HepG2 (cell line): ENCODE results near the gene MRPS10. TPM values are rescaled to one million over a fixed set of nuclear protein-coding genes. Genes with fewer than 3 reads are reported as not detected.

Experiments used
- AHR ChIP-seq: IDR thresholded peaks from 2 replicates; pipeline ENCODE4 v1.6.1; 2018; ENCODE audit warnings: missing genetic modification reagents, missing compliant biosample characterization
- ARNT2 ChIP-seq: sonication (generic); formaldehyde crosslinking; IDR thresholded peaks from 2 replicates; pipeline ENCODE4 v1.8.0; 2022; ENCODE audit warnings: mild to moderate bottlenecking, low read depth, missing genetic modification reagents, moderate library complexity
- BATF2 ChIP-seq: sonication (generic); formaldehyde crosslinking; IDR thresholded peaks from 2 replicates; pipeline ENCODE4 v1.8.0; 2022; ENCODE audit warnings: mild to moderate bottlenecking, missing genetic modification reagents, moderate library complexity
- CHCHD3 ChIP-seq: sonication (generic); formaldehyde crosslinking; IDR thresholded peaks from 2 replicates; pipeline ENCODE4 v1.8.0; 2022; ENCODE audit warnings: mild to moderate bottlenecking, missing genetic modification reagents, moderate library complexity
- GABPB1 ChIP-seq: IDR thresholded peaks from 2 replicates; pipeline ENCODE4 v1.6.1; 2016; ENCODE audit warnings: mild to moderate bottlenecking, missing genetic modification reagents, moderate library complexity, missing compliant biosample characterization
- GATAD2A ChIP-seq: IDR thresholded peaks from 2 replicates; pipeline ENCODE4 v1.6.1; 2016
- HCFC1 ChIP-seq: fragments of 150-350 bp; IDR thresholded peaks from 2 replicates; pipeline ENCODE4 v1.6.1; 2014; ENCODE audit warnings: low read depth, low read length
- HDAC1 ChIP-seq: sonication (generic); formaldehyde crosslinking; IDR thresholded peaks from 2 replicates; pipeline ENCODE4 v1.5.1; 2020; ENCODE audit warnings: mild to moderate bottlenecking, missing genetic modification reagents
- PRPF4 ChIP-seq: fragments of 200-400 bp; formaldehyde crosslinking; IDR thresholded peaks from 2 replicates; pipeline ENCODE4 v1.6.1; 2016; ENCODE audit warnings: low read length, low read depth; ENCODE audit not compliant: poor library complexity, severe bottlenecking
- RBAK ChIP-seq: sonication (generic); formaldehyde crosslinking; IDR thresholded peaks from 2 replicates; pipeline ENCODE4 v1.5.1; 2020; ENCODE audit warnings: mild to moderate bottlenecking, missing genetic modification reagents
- SKI ChIP-seq: fragments of 450-650 bp; IDR thresholded peaks from one replicate; pipeline ENCODE4 v1.6.1; 2018; ENCODE audit warnings: mild to moderate bottlenecking; ENCODE audit not compliant: partially characterized antibody
- SMAD1 ChIP-seq: sonication (generic); formaldehyde crosslinking; IDR thresholded peaks from 2 replicates; pipeline ENCODE4 v1.4.0; 2020; ENCODE audit warnings: missing genetic modification reagents, low read depth, mild to moderate bottlenecking, borderline replicate concordance
- SRSF9 ChIP-seq: fragments of 200-400 bp; formaldehyde crosslinking; IDR thresholded peaks from 2 replicates; pipeline ENCODE4 v1.6.1; 2018; ENCODE audit warnings: borderline replicate concordance, mild to moderate bottlenecking, low read depth, low read length; ENCODE audit not compliant: insufficient read depth, poor library complexity, severe bottlenecking
- TARDBP ChIP-seq: sonication (generic); formaldehyde crosslinking; IDR thresholded peaks from 2 replicates; pipeline ENCODE4 v1.8.0; 2022; ENCODE audit warnings: mild to moderate bottlenecking, missing genetic modification reagents
- TCF7 ChIP-seq: sonication (generic); IDR thresholded peaks from 2 replicates; pipeline ENCODE4 v1.6.1; 2016; ENCODE audit warnings: antibody characterized with exemption, low read depth
- TOPORS ChIP-seq: sonication (generic); formaldehyde crosslinking; IDR thresholded peaks from 2 replicates; pipeline ENCODE4 v1.8.0; 2023; ENCODE audit warnings: mild to moderate bottlenecking, missing genetic modification reagents
- ZFP36 ChIP-seq: fragments of 150-350 bp; IDR thresholded peaks from 2 replicates; pipeline ENCODE4 v1.6.1; 2018; ENCODE audit warnings: borderline replicate concordance, low read length, low read depth; ENCODE audit not compliant: partially characterized antibody
- ZKSCAN5 ChIP-seq: sonication (generic); formaldehyde crosslinking; IDR thresholded peaks from 2 replicates; pipeline ENCODE4 v1.5.1; 2020; ENCODE audit warnings: mild to moderate bottlenecking, missing genetic modification reagents
- ZNF124 ChIP-seq: sonication (generic); formaldehyde crosslinking; IDR thresholded peaks from 2 replicates; pipeline ENCODE4 v1.4.0; 2020; ENCODE audit warnings: missing genetic modification reagents
- ZNF224 ChIP-seq: sonication (generic); formaldehyde crosslinking; IDR thresholded peaks from 2 replicates; pipeline ENCODE4 v1.5.0; 2020; ENCODE audit warnings: mild to moderate bottlenecking, missing genetic modification reagents
- ZNF232 ChIP-seq: sonication (generic); formaldehyde crosslinking; IDR thresholded peaks from 2 replicates; pipeline ENCODE4 v1.4.0; 2020; ENCODE audit warnings: missing genetic modification reagents, borderline replicate concordance
- ZNF549 ChIP-seq: sonication (generic); formaldehyde crosslinking; IDR thresholded peaks from 2 replicates; pipeline ENCODE4 v1.5.0; 2020; ENCODE audit warnings: missing genetic modification reagents
- ZNF703 ChIP-seq: sonication (generic); formaldehyde crosslinking; IDR thresholded peaks from 2 replicates; pipeline ENCODE4 v1.5.1; 2020; ENCODE audit warnings: missing genetic modification reagents, mild to moderate bottlenecking, moderate library complexity, borderline replicate concordance
- ZNF781 ChIP-seq: sonication (generic); formaldehyde crosslinking; IDR thresholded peaks from 2 replicates; pipeline ENCODE4 v1.5.1; 2020; ENCODE audit warnings: borderline replicate concordance, mild to moderate bottlenecking, missing genetic modification reagents; ENCODE audit errors: not compliant biosample characterization
- ZNF850 ChIP-seq: sonication (generic); formaldehyde crosslinking; conservative IDR thresholded peaks from 2 replicates; pipeline ENCODE4 v1.9.0; 2021; ENCODE audit warnings: mild to moderate bottlenecking, missing genetic modification reagents
- polyA plus RNA-seq, 8 experiments: library from polyadenylated mRNA; depleted of rRNA in 3 of 8; stranded (reverse) in 7 of 8; unstranded in 1 of 8; fragments of >200 nt; fragmentation: Illumina TruSeq in 4 of 8; extraction: Trizol in 4 of 8; gene quantifications; 2 replicates each; pipeline versions ENCODE4 v1.2.1 to v1.2.3, GENCODE V29; 2011 to 2016; ENCODE audit warnings: low read depth in 4 of 8, missing spikeins in 1 of 8, mixed read lengths in 1 of 8; ENCODE audit not compliant: insufficient read depth in 1 of 8
- total RNA-seq, 5 experiments: library from RNA; depleted of rRNA; stranded (reverse); fragments of >200 nt; fragmentation: Illumina TruSeq; extraction: Trizol; gene quantifications; 2 replicates each; pipeline ENCODE4 v1.2.3, GENCODE V29; 2016; ENCODE audit warnings: low read depth in 1 of 5
- TF ChIP-seq, protein P1 (sequence below): sonication (generic); formaldehyde crosslinking; conservative IDR thresholded peaks from 2 replicates; pipeline ENCODE4 v1.8.0; 2022; ENCODE audit warnings: missing genetic modification reagents
- TF ChIP-seq, protein P2 (sequence below): sonication (generic); formaldehyde crosslinking; IDR thresholded peaks from 2 replicates; pipeline ENCODE4 v1.4.0; 2020; ENCODE audit warnings: missing genetic modification reagents

MRPS10 gene
- total and polyA plus RNA-seq, 2 of the 13 experiments (the other 11 are each of a cell fraction or from before 2014, with no cell fraction given): 31.7 to 54.6 TPM

- peak; percentile 76 for TF ChIP-seq TARDBP (CRISPR knock-in tag)
- TF ChIP-seq ZNF124 (CRISPR knock-in tag): peak; percentile 90; the same call in 1 of the 2 replicates
- 0 out of 2 replicates have a peak, but pooled peaks have one; percentile 31 for TF ChIP-seq TOPORS (CRISPR knock-in tag)
- TF ChIP-seq SMAD1: peak; percentile 71; the same call in 1 of the 2 replicates
- peak; percentile 77; the same call in 1 of the 2 replicates for TF ChIP-seq AHR (CRISPR knock-in tag)
- TF ChIP-seq PRPF4: no peak
- no peak for TF ChIP-seq ZNF781 (CRISPR knock-in tag)
- 0 out of 2 replicates have a peak, but pooled peaks have one; percentile 25 for TF ChIP-seq CHCHD3 (CRISPR knock-in tag)
- TF ChIP-seq GATAD2A (CRISPR knock-in tag): peak; percentile 78
- TF ChIP-seq, protein P1, sequence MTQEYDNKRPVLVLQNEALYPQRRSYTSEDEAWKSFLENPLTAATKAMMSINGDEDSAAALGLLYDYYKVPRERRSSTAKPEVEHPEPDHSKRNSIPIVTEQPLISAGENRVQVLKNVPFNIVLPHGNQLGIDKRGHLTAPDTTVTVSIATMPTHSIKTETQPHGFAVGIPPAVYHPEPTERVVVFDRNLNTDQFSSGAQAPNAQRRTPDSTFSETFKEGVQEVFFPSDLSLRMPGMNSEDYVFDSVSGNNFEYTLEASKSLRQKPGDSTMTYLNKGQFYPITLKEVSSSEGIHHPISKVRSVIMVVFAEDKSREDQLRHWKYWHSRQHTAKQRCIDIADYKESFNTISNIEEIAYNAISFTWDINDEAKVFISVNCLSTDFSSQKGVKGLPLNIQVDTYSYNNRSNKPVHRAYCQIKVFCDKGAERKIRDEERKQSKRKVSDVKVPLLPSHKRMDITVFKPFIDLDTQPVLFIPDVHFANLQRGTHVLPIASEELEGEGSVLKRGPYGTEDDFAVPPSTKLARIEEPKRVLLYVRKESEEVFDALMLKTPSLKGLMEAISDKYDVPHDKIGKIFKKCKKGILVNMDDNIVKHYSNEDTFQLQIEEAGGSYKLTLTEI (CRISPR knock-in tag): no peak
- peak; percentile 100 for TF ChIP-seq GABPB1 (CRISPR knock-in tag)
- TF ChIP-seq TCF7: no peak
- no peak for TF ChIP-seq SRSF9
- TF ChIP-seq ZFP36: peak; percentile 4
- TF ChIP-seq RBAK (CRISPR knock-in tag): no peak
- TF ChIP-seq ZNF549 (CRISPR knock-in tag): no peak
- no peak for TF ChIP-seq ZNF703
- TF ChIP-seq, protein P2, sequence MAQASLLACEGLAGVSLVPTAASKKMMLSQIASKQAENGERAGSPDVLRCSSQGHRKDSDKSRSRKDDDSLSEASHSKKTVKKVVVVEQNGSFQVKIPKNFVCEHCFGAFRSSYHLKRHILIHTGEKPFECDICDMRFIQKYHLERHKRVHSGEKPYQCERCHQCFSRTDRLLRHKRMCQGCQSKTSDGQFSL (CRISPR knock-in tag): 0 out of 2 replicates have a peak, but pooled peaks have one; percentile 7
- peak; percentile 64; the same call in 1 of the 2 replicates for TF ChIP-seq ZNF232 (CRISPR knock-in tag)
- no peak for TF ChIP-seq BATF2 (CRISPR knock-in tag)
- peak; percentile 89 for TF ChIP-seq HDAC1 (CRISPR knock-in tag)
- peak; percentile 83 for TF ChIP-seq HCFC1
- TF ChIP-seq ZNF850 (CRISPR knock-in tag): no peak
- peak; percentile 31 for TF ChIP-seq SKI
- no peak for TF ChIP-seq ZKSCAN5 (CRISPR knock-in tag)
- peak; percentile 32; the same call in 1 of the 2 replicates for TF ChIP-seq ARNT2
- peak; percentile 75; the same call in 1 of the 2 replicates for TF ChIP-seq ZNF224 (CRISPR knock-in tag)
These were observed at the start of gene MRPS10 (continued) for GRCh38 chr6:42217519-42218367.
